HCT116 (cell line): ENCODE results near the gene ENOX1. TPM values are rescaled to one million over a fixed set of nuclear protein-coding genes. Genes with fewer than 3 reads are reported as not detected.

Source experiments
- ATAC-seq: fragments of 200-7000 bp; cut with Tn5 transposase; 2 replicates; pipeline ENCODE4 v1.9.1; 2020; ENCODE audit warnings: mild to moderate bottlenecking, moderate library complexity
- BruUV-seq: library from RNA; stranded (reverse); fragments of 400-500 nt; replicated peaks from 2 replicates; lab custom pipeline; 2021; lab: Mats Ljungman, UMichigan
- CTCF ChIA-PET: fragments of 300-600 bp; sonication (Branson Sonifier 250); formaldehyde crosslinking; loops from one replicate; lab custom pipeline; 2021; ENCODE audit warnings: antibody characterized with exemption; lab: Charles Lee
- POLR2A ChIA-PET: fragments of 300-600, 350-600 bp; sonication (Branson Sonifier 250); formaldehyde crosslinking; loops from one replicate; lab custom pipeline; 2021; ENCODE audit warnings: antibody characterized with exemption; lab: Charles Lee
- RAD21 ChIA-PET, 2 experiments: fragments of 300-600 bp; sonication (Branson Sonifier 250); formaldehyde crosslinking; loops; one replicate each; lab custom pipeline; 2023; ENCODE audit warnings: low total read pairs in 2 of 2; ENCODE audit not compliant: uncharacterized antibody in 2 of 2, unreplicated experiment in 2 of 2, low non-redundant PET in 1 of 2; lab: Charles Lee
- DNase-seq: peaks from one replicate; pipeline ENCODE4 v3.0.0-alpha.2; 2010; ENCODE audit warnings: low read depth, low spot score
- H2AFZ ChIP-seq: fragments of 200-600 bp; shearing (Covaris generic), sonication (generic); 2 replicates; pipeline ENCODE4 v1.6.1; 2017; ENCODE audit warnings: low read depth, mixed run types, mixed read lengths, antibody characterized with exemption, low read length; ENCODE audit not compliant: poor library complexity, severe bottlenecking
- H3K27ac ChIP-seq: 2 replicates; pipeline ENCODE4 v1.5.1; 2012; ENCODE audit warnings: low read depth, low read length
- H3K27me3 ChIP-seq: fragments of 200-600 bp; sonication (generic); 2 replicates; pipeline ENCODE4 v1.6.1; 2016; ENCODE audit warnings: mixed run types, low read length, mixed read lengths; ENCODE audit not compliant: insufficient read depth
- H3K36me3 ChIP-seq, 2 experiments: fragments of 200-500 bp in 1 of 2; fragments of 200-600 bp in 1 of 2; sonication (Bioruptor generic) in 1 of 2; sonication (generic) in 1 of 2; 2 replicates each; pipeline versions ENCODE4 v1.5.1 to v1.6.1; 2014 to 2016; ENCODE audit warnings: low read length in 2 of 2, inconsistent platforms in 1 of 2, mixed read lengths in 1 of 2, mixed run types in 1 of 2; ENCODE audit not compliant: insufficient read depth in 2 of 2, control insufficient read depth in 1 of 2
- H3K4me1 ChIP-seq, 2 experiments: fragments of 200-600 bp in 1 of 2; sonication (generic) in 1 of 2; 2 replicates each; pipeline versions ENCODE4 v1.5.1 to v1.6.1; 2012 to 2017; ENCODE audit warnings: low read length in 2 of 2, inconsistent platforms in 1 of 2, mild to moderate bottlenecking in 1 of 2, mixed read lengths in 1 of 2, mixed run types in 1 of 2, moderate library complexity in 1 of 2; ENCODE audit not compliant: insufficient read depth in 2 of 2, control insufficient read depth in 1 of 2
- H3K4me2 ChIP-seq: fragments of 200-600 bp; sonication (generic); 2 replicates; pipeline ENCODE4 v1.6.1; 2017; ENCODE audit warnings: mixed run types, low read length, mixed read lengths
- H3K4me3 ChIP-seq, 2 experiments: fragments of 200-600 bp in 1 of 2; sonication (generic) in 1 of 2; replicated peaks in 1 of 2; 2 replicates each; pipeline ENCODE4 v1.5.1; 2011 to 2016; ENCODE audit warnings: low read length in 2 of 2, control low read depth in 1 of 2, low read depth in 1 of 2, mild to moderate bottlenecking in 1 of 2, mixed read lengths in 1 of 2, mixed run types in 1 of 2
- H3K79me2 ChIP-seq: fragments of 200-600 bp; sonication (generic); 2 replicates; pipeline ENCODE4 v1.6.1; 2017; ENCODE audit warnings: mild to moderate bottlenecking, mixed run types, low read length, moderate library complexity, mixed read lengths; ENCODE audit not compliant: insufficient read depth
- H3K9ac ChIP-seq: fragments of 200-600 bp; sonication (generic); 2 replicates; pipeline ENCODE4 v1.6.1; 2016; ENCODE audit warnings: low read length, mixed read lengths
- H3K9me2 ChIP-seq: fragments of 200-600 bp; sonication (generic), shearing (Covaris generic); 2 replicates; pipeline ENCODE4 v1.6.1; 2017; ENCODE audit warnings: mixed run types, mild to moderate bottlenecking, moderate library complexity; ENCODE audit not compliant: insufficient read depth
- H3K9me3 ChIP-seq, 2 experiments: fragments of 200-500 bp in 1 of 2; fragments of 200-600 bp in 1 of 2; sonication (Bioruptor generic) in 1 of 2; sonication (generic) in 1 of 2; 2 replicates each; pipeline ENCODE4 v1.6.1; 2014 to 2017; ENCODE audit warnings: low read length in 2 of 2, mixed read lengths in 2 of 2, inconsistent platforms in 1 of 2, low read depth in 1 of 2, mild to moderate bottlenecking in 1 of 2, mixed run types in 1 of 2, moderate library complexity in 1 of 2; ENCODE audit not compliant: control insufficient read depth in 1 of 2, insufficient read depth in 1 of 2
- H4K20me1 ChIP-seq: fragments of 200-600 bp; sonication (generic), shearing (Covaris generic); 2 replicates; pipeline ENCODE4 v1.6.1; 2017; ENCODE audit warnings: mixed run types, mild to moderate bottlenecking, moderate library complexity; ENCODE audit not compliant: insufficient read depth
- ATF3 ChIP-seq: IDR thresholded peaks from 2 replicates; pipeline ENCODE4 v1.6.1; 2012
- CEBPB ChIP-seq: IDR thresholded peaks from 2 replicates; pipeline ENCODE4 v1.6.1; 2012; ENCODE audit warnings: low read depth
- EZH2 ChIP-seq: fragments of 200-600 bp; sonication (generic); IDR thresholded peaks from 2 replicates; pipeline ENCODE4 v1.6.1; 2017; ENCODE audit warnings: antibody characterized with exemption, mixed run types
- JUND ChIP-seq: IDR thresholded peaks from 2 replicates; pipeline ENCODE4 v1.6.1; 2012
- POLR2A ChIP-seq: IDR thresholded peaks from 2 replicates; pipeline ENCODE4 v1.7.0; 2011; ENCODE audit warnings: borderline replicate concordance; ENCODE audit not compliant: insufficient read depth, insufficient read length; ENCODE audit errors: extremely low read depth
- RAD21 ChIP-seq: IDR thresholded peaks from 2 replicates; pipeline ENCODE4 v1.6.1; 2012; ENCODE audit warnings: low read depth, mild to moderate bottlenecking
- SIN3A ChIP-seq: IDR thresholded peaks from 2 replicates; pipeline ENCODE4 v1.6.1; 2012; ENCODE audit warnings: low read depth
- SP1 ChIP-seq: IDR thresholded peaks from 2 replicates; pipeline ENCODE4 v1.6.1; 2012; ENCODE audit warnings: low read depth
- SRF ChIP-seq: IDR thresholded peaks from 2 replicates; pipeline ENCODE4 v1.6.1; 2012; ENCODE audit warnings: low read depth
- YY1 ChIP-seq: IDR thresholded peaks from 2 replicates; pipeline ENCODE4 v1.6.1; 2011; ENCODE audit warnings: low read length, low read depth, moderate library complexity, mild to moderate bottlenecking; ENCODE audit not compliant: insufficient replicate concordance; ENCODE audit errors: extremely low read depth
- ZFX ChIP-seq: fragments of 450-650 bp; IDR thresholded peaks from 2 replicates; pipeline ENCODE4 v1.6.1; 2017
- ZNF274 ChIP-seq: fragments of 200-500 bp; sonication (Bioruptor generic); IDR thresholded peaks from 2 replicates; pipeline ENCODE4 v1.6.1; 2014; ENCODE audit warnings: mild to moderate bottlenecking, low read depth, low read length, inconsistent platforms
- intact Hi-C: fragments of 100-400 bp; cut with micrococcal nuclease; formaldehyde crosslinking; loops from 2 replicates; pipeline ENCODE4 v1.10.0; 2022
- total RNA-seq: library from RNA; stranded (reverse); gene quantifications from one replicate; pipeline ENCODE4 v1.2.1, GENCODE V29; 2021; ENCODE audit not compliant: unreplicated experiment
- TF ChIP-seq, protein P1 (sequence below): IDR thresholded peaks from 2 replicates; pipeline ENCODE4 v1.6.1; 2011; ENCODE audit warnings: mild to moderate bottlenecking, low read length, moderate library complexity; ENCODE audit not compliant: insufficient replicate concordance; ENCODE audit errors: extremely low read depth
- TF ChIP-seq, protein P2 (sequence below): IDR thresholded peaks from 2 replicates; pipeline ENCODE4 v1.6.1; 2012
- TF ChIP-seq, protein P3 (sequence below): IDR thresholded peaks from 2 replicates; pipeline ENCODE4 v1.6.1; 2012; ENCODE audit warnings: low read depth

Gene ENOX1
- total RNA-seq, 1 experiment from 2014 or later = 4.5 TPM

GRCh38 chr13:43235028-43235427, 551.7 kb downstream of the ENOX1 start:
- Histone ChIP-seq H2AFZ (no peak overlapping the region), H3K27me3 (no peaks in the 10 kb centered on the region), H3K4me3 (no peak overlapping the region), H4K20me1 (no peaks in the 10 kb centered on the region), H3K9me2 (no peaks in the 10 kb centered on the region), H3K79me2 (no peaks in the 10 kb centered on the region), H3K4me2 (no peak overlapping the region), H3K4me1 (no peaks in the 10 kb centered on the region), H3K9me3 (no peaks in the 10 kb centered on the region), H3K9ac (no peak overlapping the region), H3K36me3 (no peaks in the 10 kb centered on the region), H3K27ac (no peak overlapping the region)
- intact Hi-C loops = no loop called here
- TF ChIP-seq YY1 (no peak), ZFX (no peak), JUND (no peak)
- RAD21 ChIA-PET = no interaction called here
- ATAC-seq (no peak), DNase-seq (no peak)
- POLR2A ChIA-PET = no interaction called here
- no TSS peak for BruUV-seq
- CTCF ChIA-PET = no interaction called here

GRCh38 chr13:43232873-43233265, 553.9 kb downstream of the ENOX1 start:
- ChIA-PET CTCF (no interaction called here), RAD21 (no interaction called here), POLR2A (no interaction called here)
- TF ChIP-seq ZNF274 (no peak), YY1 (no peak), SRF (no peak), RAD21 (no peak), SIN3A (no peak), POLR2A (no peak), EZH2 (no peak), CEBPB (no peak), SP1 (no peak), ATF3 (no peak)
- TF ChIP-seq, protein P1, sequence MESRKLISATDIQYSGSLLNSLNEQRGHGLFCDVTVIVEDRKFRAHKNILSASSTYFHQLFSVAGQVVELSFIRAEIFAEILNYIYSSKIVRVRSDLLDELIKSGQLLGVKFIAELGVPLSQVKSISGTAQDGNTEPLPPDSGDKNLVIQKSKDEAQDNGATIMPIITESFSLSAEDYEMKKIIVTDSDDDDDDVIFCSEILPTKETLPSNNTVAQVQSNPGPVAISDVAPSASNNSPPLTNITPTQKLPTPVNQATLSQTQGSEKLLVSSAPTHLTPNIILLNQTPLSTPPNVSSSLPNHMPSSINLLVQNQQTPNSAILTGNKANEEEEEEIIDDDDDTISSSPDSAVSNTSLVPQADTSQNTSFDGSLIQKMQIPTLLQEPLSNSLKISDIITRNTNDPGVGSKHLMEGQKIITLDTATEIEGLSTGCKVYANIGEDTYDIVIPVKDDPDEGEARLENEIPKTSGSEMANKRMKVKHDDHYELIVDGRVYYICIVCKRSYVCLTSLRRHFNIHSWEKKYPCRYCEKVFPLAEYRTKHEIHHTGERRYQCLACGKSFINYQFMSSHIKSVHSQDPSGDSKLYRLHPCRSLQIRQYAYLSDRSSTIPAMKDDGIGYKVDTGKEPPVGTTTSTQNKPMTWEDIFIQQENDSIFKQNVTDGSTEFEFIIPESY = no peak
- TF ChIP-seq, protein P2, sequence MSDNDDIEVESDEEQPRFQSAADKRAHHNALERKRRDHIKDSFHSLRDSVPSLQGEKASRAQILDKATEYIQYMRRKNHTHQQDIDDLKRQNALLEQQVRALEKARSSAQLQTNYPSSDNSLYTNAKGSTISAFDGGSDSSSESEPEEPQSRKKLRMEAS = no peak
- TF ChIP-seq, protein P3, sequence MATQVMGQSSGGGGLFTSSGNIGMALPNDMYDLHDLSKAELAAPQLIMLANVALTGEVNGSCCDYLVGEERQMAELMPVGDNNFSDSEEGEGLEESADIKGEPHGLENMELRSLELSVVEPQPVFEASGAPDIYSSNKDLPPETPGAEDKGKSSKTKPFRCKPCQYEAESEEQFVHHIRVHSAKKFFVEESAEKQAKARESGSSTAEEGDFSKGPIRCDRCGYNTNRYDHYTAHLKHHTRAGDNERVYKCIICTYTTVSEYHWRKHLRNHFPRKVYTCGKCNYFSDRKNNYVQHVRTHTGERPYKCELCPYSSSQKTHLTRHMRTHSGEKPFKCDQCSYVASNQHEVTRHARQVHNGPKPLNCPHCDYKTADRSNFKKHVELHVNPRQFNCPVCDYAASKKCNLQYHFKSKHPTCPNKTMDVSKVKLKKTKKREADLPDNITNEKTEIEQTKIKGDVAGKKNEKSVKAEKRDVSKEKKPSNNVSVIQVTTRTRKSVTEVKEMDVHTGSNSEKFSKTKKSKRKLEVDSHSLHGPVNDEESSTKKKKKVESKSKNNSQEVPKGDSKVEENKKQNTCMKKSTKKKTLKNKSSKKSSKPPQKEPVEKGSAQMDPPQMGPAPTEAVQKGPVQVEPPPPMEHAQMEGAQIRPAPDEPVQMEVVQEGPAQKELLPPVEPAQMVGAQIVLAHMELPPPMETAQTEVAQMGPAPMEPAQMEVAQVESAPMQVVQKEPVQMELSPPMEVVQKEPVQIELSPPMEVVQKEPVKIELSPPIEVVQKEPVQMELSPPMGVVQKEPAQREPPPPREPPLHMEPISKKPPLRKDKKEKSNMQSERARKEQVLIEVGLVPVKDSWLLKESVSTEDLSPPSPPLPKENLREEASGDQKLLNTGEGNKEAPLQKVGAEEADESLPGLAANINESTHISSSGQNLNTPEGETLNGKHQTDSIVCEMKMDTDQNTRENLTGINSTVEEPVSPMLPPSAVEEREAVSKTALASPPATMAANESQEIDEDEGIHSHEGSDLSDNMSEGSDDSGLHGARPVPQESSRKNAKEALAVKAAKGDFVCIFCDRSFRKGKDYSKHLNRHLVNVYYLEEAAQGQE = no peak
- BruUV-seq = no TSS peak
- Histone ChIP-seq H3K9me2 (no peaks in the 10 kb centered on the region), H3K27me3 (no peaks in the 10 kb centered on the region), H3K9ac (no peak overlapping the region), H4K20me1 (no peaks in the 10 kb centered on the region), H3K4me3 (no peak overlapping the region), H3K4me2 (no peak overlapping the region), H3K79me2 (no peaks in the 10 kb centered on the region), H3K36me3 (no peaks in the 10 kb centered on the region), H3K27ac (no peak overlapping the region), H2AFZ (no peak overlapping the region), H3K9me3 (no peaks in the 10 kb centered on the region), H3K4me1 (no peaks in the 10 kb centered on the region)
- intact Hi-C loops = no loop called here
- ATAC-seq = no peak
- no peak for DNase-seq
